ENCODE results near the gene NATD1.

NATD1 gene

DNA sequence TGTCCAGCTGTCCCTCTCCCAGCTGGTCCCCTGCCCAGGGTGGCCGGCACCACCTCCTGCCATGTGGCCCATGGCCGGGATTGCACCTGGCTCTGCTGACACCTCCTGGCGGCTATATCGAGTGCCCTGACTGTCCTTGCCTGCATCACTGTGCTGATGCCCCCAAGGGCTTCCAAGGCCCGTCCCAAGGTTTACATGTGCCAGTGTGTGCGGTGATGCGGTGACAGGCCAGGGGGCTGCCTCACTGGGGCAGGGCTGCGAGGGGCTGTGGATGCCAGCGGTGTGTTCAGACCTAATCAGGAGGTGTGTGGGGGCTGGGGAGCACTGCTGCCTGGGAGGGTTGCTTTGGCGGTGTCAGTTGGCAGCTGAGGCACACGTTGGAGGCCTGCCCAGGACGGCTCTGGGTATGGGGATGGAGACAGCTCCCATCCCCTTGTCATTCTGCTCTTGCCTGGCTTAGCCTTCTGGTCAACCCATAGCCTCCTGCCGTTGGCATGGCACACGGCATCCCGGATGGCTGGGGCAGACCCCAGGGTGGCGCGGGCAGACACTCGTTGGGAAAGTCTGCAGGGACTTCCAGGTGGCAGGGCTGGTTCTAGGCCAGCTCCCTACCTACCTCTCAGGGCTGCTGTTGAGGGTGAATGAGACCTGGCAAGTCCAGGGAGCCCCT, 36.8 kb upstream of the NATD1 start:
- no peak for ATAC-seq
- DNase-seq, result no peak

DNA sequence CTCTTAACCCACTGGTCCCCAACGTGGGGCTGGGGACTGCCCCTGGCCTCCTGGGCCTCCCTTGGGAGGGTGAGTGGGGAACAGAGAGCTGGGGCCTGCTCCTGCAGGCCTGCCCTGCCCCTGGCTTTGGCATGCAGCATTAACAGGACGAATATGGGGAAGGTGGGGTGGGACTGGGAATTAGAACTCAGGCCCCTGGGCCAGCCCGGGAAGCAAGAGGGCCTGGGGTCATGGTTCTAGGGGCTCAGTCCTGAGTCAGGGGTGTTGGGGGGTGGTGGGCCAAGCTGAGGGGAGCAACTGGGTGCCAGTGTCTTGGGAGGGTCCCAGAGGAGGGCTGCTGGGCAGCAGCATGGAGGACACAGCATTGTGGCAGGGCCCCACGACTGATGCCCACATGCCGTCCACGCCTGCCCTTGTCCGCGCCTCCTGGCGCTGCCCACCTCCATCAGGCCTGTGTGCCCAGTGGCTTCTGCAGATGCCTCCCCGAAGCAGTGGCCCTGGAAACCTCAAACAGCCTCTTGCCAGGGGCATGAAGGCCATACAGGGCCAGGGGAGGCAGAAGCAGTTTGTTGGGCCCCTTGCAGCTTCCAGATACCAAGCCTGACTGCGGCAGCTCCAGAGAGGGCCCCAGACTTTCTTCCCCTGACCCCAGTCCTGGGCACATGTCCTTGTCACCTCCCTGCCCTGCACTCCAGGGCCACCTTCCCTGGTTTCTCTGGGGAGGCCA, 36.1 kb upstream of the NATD1 start:
- no peak for ATAC-seq
- DNase-seq, result no peak

DNA sequence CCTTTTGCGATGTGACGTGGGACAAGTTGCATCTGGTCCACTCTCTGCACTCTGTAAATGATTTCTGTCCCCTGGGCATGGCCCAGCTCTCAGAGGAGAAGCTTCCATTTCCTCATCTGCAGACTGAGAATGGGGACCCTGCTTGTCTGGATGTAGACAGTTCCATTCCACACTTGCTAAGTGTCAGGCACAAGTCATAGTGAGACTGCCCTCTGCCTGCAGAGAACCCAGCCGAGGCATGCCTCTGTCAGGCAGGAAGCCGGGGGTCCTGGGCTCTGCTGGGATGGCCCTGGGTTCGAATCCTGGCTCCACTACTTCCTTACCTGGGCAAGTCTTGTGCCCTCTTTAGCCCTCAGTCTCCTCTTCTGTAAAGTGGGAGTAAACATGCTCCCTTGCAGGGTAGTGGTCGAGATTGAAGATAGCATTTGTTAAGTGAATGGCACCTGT, 35.4 kb upstream of the NATD1 start:
- no peak for ATAC-seq

DNA sequence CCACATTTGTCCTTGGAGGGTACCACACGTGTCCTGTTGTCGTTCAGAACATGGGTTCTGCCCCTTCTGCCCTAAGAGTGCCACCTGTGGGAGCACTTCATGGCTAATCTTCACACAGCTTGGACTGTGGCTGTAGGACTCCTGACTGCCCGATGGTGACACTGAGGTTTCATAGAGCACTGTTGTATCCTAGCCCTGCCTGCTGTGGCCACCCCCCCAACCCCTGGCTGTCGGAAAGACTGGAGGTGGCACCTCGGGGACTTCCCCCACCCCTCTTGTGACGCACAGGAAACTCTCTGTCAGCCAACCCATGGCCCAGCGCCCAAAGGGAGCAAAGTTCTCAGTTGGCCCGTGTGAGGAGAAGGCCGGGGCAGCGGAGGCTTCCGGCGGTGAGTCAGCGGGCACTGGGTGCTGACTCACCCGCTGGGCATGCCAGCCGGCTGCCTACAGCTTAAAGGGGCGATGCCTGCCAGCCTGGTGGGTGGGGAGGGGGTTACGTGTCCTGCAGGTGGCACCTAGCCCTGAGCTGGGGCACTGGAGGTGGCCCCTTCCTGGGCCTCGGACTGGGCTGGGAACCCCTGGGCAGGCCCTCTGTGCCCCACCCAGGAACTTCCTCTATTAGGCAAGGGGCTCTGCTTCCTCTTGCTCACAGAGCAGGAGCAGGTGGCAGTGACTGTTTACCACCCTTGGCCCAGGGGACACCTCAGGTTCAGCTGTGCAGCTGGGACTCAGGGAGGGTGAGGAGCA, 34.7 kb upstream of the NATD1 start:
- ATAC-seq (peak; percentile 70), DNase-seq (peak; percentile 97)

More for the DNA sequence above, 35.4 kb upstream of the NATD1 start:
- peak; percentile 48 for DNase-seq

DNA sequence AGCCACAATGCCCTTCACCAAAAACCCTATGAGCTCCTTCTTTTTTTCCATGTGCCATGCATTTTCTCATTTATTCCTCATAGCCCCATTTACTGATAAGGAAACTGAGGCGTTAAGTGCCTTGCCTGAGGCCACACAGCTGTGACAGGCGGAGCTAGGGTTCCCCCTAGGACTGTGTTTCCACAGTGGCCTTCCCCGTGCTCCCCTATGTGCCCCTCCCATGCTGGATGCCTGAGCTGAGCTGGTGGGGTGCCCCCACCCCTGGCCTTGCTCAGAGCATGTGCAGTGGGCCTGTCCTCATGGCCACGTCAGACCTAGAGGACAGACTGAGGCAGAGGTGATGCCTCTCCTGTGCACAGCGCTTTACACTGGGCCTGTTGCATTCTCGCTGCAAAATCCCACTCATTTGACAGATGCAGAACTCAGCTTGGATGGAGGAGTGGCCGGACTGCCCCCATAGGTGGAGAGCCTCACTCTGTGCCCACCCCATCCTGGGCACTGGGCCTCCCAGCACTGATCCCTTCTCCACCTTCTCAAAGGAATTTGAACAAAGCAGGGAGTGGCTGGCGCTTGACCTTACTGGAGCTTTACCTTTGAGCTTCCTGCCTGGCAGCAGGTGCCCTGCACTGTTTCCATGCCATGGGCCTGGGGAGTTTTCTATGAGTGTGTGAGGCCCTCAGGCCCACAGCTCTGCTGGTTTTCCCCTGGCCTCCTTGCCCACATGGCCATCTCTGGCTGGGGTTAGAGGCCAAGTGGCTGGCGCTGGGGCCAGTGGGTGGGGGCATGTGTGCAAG, 33.9 kb upstream of the NATD1 start:
- DNase-seq, result peak; percentile 75
- ATAC-seq, result peak; percentile 20

DNA sequence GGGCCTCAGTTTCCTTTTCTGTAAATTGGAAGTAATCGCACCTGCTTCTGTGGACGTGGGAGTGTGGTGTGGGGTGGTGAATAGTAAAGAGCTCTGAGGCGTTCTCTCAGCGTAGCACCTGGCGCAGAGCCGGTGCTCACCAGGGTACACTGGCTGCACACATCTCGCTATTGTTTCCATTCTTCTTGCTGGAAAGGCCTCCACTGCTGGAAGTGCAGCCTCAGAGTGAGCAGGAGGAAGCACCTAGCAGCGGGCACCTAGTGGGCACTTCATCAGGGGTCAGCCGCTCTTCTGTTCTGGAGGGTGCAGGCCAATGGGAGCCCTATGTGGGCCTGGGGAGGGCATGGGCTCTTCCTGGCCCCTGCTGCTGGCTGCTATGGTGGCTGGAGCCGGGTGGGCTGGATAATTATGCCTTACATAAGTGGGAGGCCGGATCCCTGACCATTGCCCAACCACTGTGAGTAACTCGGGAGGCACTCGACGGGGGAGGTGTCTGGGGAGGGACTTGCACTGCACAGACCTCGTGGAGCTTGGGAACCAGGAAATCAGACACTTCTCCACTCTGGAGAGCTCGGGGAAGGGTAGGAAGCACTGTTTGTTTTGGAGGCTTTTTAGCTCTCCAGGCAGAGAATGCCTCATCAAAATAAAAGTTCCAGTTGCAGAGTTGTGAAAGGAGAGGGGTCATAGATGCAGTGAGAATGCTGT, 33.0 kb upstream of the NATD1 start:
- ATAC-seq (no peak), DNase-seq (peak; percentile 41)

DNA sequence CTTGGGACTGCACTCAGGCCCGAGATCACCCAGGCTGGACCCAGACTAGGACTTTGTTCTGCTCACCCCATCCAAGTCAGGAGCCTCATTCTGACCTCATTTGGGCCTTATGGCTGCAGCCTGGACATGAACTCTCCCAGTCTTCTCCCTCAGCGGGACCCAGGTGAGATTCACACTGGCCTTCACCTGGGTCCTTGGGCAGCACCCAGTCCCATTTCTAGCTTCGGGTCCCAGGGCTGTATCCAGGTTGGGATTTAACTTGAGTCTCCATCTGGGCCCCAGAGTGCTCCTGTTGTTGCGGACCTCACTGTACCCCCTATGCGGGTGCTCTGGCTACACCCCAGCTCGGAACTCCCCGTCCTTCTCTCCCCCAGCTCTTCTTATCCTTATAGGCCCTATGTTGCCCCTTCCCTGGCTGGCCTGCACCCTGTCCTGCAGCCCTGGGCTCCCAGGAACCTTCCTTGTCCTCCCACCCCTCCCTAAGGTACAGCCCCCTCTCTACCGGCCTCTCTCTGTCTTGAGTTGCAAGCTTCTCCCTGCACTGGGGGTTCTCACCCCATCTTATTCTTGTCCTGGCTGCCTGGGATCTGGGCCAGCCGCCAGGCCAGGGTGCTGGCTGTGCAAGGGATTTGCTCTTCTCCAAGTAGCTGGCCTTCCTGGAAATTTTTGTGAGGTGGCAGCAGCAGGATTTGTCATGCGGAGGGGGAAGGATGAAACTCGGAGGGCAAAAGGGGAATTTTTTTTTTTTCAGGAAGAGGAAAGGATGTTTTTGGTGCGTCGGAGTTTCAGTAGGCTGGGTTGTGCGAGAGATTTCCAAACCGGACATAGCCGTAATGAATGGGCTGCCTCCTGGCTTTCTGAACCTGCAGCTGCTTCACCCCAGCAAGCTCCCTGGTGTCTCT, 32.2 kb upstream of the NATD1 start:
- no peak for DNase-seq

DNA sequence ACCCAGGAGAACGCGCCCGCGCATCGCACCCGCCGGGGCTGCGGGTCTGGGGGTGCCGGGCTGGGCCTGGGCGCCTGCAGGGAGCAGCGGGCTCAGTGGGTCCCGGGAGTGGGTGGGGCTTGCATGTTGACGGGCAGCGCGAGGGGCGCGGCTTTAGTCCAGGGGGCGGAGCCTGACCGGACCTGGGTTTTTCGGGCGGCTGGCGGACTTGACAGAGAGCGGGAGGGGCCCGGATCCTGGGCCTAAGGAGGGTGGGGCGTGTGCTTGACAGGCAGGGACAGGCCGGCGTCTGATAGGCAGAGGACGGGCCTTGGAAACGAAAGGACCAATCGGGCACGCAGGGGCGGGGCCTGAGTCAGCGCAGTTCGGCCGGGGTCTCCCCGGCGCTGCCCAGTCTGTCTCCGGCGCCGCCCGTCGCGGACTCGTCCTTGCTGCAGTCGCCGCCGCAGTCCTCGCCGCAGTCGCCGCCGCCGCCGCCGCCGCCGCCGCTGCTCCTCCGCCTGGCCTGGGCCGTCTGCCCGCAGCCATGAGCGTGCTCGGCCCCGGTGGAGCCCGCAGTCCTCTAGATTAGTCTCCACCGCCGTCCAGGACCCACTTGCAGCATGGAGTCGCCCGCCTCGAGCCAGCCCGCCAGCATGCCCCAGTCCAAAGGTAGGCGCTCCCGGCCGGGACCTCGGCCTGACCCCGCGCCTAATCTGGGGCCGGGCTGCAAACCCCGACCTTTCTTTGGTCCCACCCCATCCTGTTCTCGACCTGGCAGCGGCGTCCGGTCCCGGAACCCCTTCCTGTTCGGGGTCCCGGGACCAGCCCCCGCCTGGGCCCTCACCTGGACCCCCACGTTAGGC, 31.3 kb upstream of the NATD1 start, which contains the start of gene MAP2K3:
MAP2K3 (plus strand) TSS at position 393 of the 845 bp plus-strand sequence; CDS start at position 603, 210 bp downstream.
- DNase-seq (peak; percentile 98), ATAC-seq (peak; percentile 71)

More for the DNA sequence above, 32.2 kb upstream of the NATD1 start:
- no peak for ATAC-seq

DNA sequence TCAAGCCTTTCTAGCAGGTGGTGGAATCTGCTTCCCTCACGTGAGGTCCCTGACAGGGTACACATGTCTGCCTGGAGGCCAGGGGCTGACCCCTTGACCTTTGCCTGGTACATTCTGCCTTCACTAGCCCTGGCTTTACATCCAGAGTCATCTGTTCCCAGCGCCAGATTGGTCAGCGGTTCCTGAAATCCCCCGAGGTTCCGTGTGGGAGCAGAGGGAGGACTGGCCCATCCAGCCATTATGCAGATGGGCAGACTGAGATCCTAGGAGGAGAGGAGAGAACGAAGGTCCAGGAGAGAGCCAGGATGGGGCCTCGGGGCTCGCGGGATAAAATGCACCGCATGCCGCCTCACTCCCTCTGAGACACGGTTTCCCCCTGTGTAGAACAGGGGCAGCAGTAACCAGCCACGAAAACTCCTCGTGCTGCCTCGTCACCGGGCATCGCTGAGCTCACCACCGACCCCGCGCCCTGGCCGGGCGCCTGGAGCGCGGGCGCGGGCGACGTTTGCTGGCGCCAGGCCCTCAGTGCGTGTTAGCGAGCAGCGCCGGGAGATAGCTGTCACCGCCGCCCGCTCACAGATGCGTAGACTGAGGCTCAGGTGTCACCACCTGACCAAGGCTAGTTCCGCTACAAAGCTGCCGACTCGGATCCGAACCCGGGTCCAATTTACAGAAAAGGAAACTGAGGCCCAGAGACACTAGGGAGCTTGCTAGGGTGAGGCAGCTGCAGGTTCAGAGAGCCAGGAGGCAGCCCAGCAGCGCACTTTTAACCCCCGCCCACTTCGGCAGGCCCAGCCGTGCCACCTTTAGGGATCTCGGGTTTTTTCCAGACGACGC, 30.5 kb upstream of the NATD1 start:
- peak; percentile 0 for ATAC-seq
- DNase-seq, result peak; percentile 64

DNA sequence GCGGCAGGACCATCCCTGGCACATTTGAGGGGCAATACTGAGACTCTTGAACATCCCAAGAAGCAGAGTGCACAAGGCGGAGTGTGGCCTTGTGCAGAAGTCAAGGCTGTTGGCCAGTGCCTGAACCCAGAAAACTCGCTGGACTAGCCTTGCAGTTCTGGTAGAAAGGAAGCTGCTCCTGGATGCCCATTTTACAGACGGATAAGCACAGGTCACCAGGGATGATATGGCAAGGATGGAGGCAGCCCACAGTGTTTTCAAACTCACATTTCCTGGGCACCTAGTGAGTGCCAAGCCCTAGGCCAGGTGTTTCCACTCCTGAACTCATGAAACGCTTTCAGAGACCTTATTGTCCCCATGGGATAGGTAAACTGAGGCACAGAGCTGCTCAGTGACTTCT, 29.6 kb upstream of the NATD1 start:
- ATAC-seq, result no peak
- DNase-seq, result no peak

DNA sequence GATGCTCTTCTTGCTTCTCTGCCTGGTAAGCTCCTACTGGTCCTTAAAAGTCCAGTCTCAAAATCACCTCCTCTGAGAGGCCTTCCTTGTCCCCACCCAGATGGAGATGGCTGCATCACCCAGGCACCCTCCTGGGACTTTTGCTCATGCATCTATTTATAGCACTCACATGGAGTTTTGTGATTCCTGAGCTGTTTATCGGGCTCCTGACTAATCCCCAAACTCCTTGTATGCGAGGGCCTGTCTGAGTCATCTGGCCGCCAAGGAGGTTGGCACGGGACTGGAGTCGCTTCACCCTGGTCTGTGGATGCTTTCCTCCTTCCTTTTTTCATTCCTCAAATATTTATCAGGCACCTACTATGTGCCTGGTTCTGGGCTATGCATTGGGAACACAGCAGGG, 29.0 kb upstream of the NATD1 start:
- DNase-seq (no peak), ATAC-seq (no peak)

DNA sequence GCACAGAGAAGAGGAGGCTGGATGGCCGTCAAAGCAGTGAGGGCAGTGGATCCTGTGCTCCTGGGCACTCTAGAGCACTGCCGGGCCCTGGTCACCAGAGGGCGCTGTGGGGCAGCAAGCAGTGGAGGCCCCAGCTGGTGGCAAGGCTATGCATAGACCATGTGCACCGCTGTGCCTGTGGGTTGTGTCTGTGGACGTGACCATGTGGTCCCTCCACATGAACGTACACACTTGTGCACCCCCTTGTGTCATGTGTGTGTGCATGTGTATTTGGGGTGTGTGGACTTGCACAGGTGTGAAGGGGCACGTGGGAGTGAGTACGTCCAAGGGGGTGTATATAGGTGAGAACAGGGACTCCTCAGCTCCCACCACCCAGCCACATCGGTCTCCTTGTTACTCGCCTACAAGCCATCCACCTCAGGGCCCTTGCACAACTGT, 26.9 kb upstream of the NATD1 start:
- peak; percentile 95 for DNase-seq
- ATAC-seq, result peak; percentile 53

DNA sequence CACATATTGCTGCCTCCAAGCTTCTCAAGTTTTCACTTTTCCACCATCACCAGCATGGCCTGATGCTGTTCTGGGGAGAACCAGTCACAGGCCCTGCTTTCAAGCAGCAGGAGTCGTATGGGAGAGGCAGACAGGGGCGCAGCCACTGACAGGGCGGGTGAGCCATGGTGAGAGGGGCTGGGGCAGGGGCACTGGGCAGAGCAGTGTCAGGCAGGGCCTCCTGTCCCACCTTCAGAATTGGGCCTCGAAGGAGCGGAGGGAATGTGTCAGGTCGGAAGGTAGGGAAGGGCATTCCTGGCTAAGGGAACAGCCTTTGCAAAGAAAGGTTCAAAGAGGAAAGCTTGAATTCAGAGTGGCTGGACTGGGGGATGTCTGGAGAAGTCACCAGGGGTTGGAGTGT, 26.4 kb upstream of the NATD1 start:
- no peak for DNase-seq
- ATAC-seq, result no peak

DNA sequence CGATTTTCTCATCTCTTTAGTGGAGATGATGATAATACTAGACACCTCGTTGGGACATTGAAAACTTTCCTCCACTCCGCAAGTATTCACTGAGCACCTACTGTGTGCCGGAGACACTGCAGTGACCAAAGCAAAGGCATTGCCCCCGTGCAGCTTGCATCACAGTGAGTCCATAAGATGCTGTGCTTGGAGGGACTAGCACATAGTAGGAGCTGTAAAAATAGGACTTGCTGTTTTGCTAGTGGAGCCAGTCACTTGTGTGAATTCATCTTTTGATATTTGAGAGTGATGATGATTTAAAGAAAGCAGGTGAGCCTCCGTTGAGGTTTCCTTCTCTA, 26.0 kb upstream of the NATD1 start:
- DNase-seq, result no peak
- no peak for ATAC-seq

DNA sequence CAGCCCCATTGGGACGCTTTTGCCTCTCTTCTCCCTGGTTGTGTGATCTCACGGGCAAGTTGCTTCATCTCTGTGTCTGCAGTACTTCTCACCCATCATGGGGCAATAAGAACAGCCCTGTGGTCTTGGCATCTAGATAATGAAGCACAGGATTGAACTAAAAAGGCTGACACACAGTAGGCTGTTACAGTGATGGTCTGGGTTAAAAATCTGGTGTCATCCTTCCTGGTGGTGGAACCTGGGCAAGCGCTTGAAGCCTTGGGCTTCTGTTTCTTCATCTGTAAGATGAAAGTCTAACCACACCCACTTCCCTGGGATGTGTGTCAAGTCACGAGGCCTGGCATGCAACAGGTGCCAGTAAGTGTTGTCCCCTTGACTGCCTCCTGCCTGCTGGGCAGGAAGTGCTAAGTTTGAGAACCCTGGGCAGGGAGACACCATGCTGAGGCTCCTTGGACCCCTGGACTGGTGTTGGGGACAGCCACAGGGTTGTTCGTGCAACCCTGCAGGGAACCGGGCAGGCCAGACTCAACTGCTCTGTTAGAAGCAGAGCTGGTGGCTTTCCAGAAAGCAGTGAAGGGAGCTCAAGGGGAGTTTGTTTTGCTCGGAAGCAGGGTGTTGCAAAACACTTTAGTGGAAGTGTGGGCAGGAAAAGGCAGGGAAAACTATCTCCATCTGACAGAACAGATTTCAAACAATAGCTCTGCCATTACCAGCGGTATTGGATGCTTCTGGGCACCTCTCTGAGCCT, 25.4 kb upstream of the NATD1 start:
- DNase-seq (peak; percentile 51), ATAC-seq (no peak)

DNA sequence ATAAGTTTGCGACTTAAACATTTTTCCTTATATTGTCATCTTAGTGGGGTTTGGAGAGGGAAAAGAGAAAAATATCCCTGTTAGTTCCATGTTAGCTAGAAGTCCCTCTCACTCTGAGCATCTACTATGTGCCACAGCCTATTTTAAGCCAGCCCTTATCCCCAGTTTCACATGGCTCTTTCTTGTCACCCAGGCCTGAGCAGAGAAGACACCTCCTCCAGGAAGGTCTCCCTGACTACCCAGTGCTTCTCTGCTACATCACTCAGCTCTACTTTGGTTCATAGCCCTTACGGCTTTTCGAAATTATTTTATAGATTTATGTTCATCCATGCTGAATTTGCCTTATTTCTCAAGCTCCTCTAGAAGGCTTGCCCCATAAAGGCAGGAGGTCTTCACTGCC, 24.1 kb upstream of the NATD1 start:
- ATAC-seq (no peak), DNase-seq (no peak)

DNA sequence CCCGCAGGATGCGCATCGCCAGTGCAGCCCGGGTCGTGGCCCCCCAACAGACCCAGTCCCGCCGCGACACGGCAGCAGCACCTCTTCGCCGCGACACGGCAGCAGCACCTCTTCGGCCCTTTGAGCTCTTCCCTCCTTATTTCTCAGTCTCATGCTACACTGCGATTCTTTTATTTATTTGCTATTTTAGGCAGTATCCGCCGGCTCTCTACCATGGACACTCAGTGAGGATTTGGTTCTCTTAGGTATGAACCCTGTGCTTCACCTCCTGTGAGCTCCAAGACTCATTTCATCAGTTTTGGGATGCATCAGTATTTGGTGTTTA, 23.0 kb upstream of the NATD1 start:
- DNase-seq (no peak), ATAC-seq (no peak)

Measured in stimulated activated naive CD8-positive, alpha-beta T cell treated with anti-CD3 and anti-CD28 coated beads, Interleukin-15, Interleukin-2, amounts not matched to agents 100 U/mL and 50 U/mL, for 24 hours (primary cell).